Measurements from ENCODE around the gene EIF4G1.

- TF ChIP-seq CTCF (IDR thresholded peaks at IDR 0.05) (no peak), POLR2A (IDR thresholded peaks at IDR 0.05) (no peak)
Measured at GRCh38 chr3:184290331-184290730, 24.1 kb upstream of the EIF4G1 start.
